Measurements from ENCODE around the gene GUCD1.

DNA sequence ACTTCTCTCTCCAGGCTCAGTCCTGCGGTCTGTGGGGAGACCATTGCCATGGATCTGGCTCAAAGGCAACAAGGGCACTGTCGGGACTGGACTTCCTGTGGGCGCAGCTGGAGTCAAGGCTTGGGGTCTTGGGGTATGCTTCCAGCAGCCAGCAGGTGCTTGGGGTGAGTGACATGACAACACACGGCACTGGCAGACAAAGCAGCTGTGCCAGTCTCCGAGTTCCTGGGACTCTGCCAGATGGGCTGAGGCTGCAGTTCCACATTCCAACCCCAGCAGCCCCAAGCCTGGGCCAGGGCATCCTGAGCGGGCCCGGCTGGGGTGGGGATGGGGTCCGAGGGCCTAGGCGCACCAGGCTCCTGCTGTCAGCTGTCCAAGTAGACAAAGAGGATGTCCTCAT lies 12.3 kb downstream of the GUCD1 start:
- TF ChIP-seq CTCF (IDR thresholded peaks at IDR 0.05) (no peak), POLR2A (IDR thresholded peaks at IDR 0.05) (no peak)

Data from esophagus squamous epithelium (tissue), 4 donors.